ENCODE results near the gene NIPA2.

GRCh38 chr15:22915866-22916515 is 77.5 kb downstream of the NIPA2 start:
- no peak for TF ChIP-seq EZH2 (IDR thresholded peaks at IDR 0.05; ENCODE audit: borderline replicate concordance, low read depth, low read length, severe bottlenecking)
- TF ChIP-seq, protein P1, sequence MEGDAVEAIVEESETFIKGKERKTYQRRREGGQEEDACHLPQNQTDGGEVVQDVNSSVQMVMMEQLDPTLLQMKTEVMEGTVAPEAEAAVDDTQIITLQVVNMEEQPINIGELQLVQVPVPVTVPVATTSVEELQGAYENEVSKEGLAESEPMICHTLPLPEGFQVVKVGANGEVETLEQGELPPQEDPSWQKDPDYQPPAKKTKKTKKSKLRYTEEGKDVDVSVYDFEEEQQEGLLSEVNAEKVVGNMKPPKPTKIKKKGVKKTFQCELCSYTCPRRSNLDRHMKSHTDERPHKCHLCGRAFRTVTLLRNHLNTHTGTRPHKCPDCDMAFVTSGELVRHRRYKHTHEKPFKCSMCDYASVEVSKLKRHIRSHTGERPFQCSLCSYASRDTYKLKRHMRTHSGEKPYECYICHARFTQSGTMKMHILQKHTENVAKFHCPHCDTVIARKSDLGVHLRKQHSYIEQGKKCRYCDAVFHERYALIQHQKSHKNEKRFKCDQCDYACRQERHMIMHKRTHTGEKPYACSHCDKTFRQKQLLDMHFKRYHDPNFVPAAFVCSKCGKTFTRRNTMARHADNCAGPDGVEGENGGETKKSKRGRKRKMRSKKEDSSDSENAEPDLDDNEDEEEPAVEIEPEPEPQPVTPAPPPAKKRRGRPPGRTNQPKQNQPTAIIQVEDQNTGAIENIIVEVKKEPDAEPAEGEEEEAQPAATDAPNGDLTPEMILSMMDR (IDR thresholded peaks at IDR 0.05; ENCODE audit: borderline replicate concordance, extremely low read depth, low read length, poor library complexity, severe bottlenecking) = no peak
